Osteoblast (primary cell): ENCODE measurements around the gene DENND4A. TPM values are rescaled to one million over a fixed set of nuclear protein-coding genes. Genes with fewer than 3 reads are reported as not detected.

Experiments used
- DNase-seq: peaks from one replicate; pipeline ENCODE4 v3.0.0; 2011; ENCODE audit warnings: low spot score, mixed read lengths; ENCODE audit not compliant: insufficient read length; ENCODE audit errors: missing footprints
- H2AFZ ChIP-seq: 2 replicates; pipeline ENCODE4 v1.6.0; 2011; ENCODE audit warnings: mild to moderate bottlenecking, low read length
- H3K27ac ChIP-seq: 2 replicates; pipeline ENCODE4 v1.5.1; 2011; ENCODE audit warnings: mild to moderate bottlenecking, low read depth, low read length, moderate library complexity
- H3K27me3 ChIP-seq: 2 replicates; pipeline ENCODE4 v1.6.0; 2012; ENCODE audit warnings: mild to moderate bottlenecking, control low read depth, inconsistent platforms, low read length, moderate library complexity; ENCODE audit not compliant: insufficient read depth
- H3K36me3 ChIP-seq: 2 replicates; pipeline ENCODE4 v1.5.1; 2011; ENCODE audit warnings: mild to moderate bottlenecking, low read length, control low read depth, moderate library complexity; ENCODE audit not compliant: insufficient read depth
- H3K4me1 ChIP-seq: 2 replicates; pipeline ENCODE4 v1.5.1; 2011; ENCODE audit warnings: mild to moderate bottlenecking, low read length, control low read depth, moderate library complexity; ENCODE audit not compliant: insufficient read depth
- H3K4me2 ChIP-seq: 2 replicates; pipeline ENCODE4 v1.6.0; 2011; ENCODE audit warnings: mild to moderate bottlenecking, low read length; ENCODE audit not compliant: insufficient read depth
- H3K4me3 ChIP-seq: fragments of 200-600 bp; sonication (generic); 3 replicates; pipeline ENCODE4 v1.5.1; 2012; ENCODE audit warnings: mild to moderate bottlenecking, low read length, inconsistent platforms; ENCODE audit not compliant: insufficient read depth
- H3K79me2 ChIP-seq: 2 replicates; pipeline ENCODE4 v1.6.0; 2012; ENCODE audit warnings: mild to moderate bottlenecking, low read length, control low read depth, inconsistent platforms; ENCODE audit not compliant: insufficient read depth
- H3K9me3 ChIP-seq: 2 replicates; pipeline ENCODE4 v1.5.1; 2011; ENCODE audit warnings: low read depth, low read length, control low read depth
- H4K20me1 ChIP-seq: 2 replicates; pipeline ENCODE4 v1.6.0; 2012; ENCODE audit warnings: mild to moderate bottlenecking, low read length, control low read depth; ENCODE audit not compliant: insufficient read depth
- CTCF ChIP-seq: IDR thresholded peaks from 2 replicates; pipeline ENCODE4 v1.5.1; 2011; ENCODE audit warnings: mild to moderate bottlenecking, low read depth, low read length, moderate library complexity; ENCODE audit errors: extremely low read depth
- total RNA-seq: library from RNA; depleted of rRNA; stranded (reverse); fragments of >200 nt; gene quantifications from 2 replicates; pipeline ENCODE4 v1.2.3, GENCODE V29; 2012

DENND4A gene
- total RNA-seq, 1 donor, result 30.4 TPM

DNA sequence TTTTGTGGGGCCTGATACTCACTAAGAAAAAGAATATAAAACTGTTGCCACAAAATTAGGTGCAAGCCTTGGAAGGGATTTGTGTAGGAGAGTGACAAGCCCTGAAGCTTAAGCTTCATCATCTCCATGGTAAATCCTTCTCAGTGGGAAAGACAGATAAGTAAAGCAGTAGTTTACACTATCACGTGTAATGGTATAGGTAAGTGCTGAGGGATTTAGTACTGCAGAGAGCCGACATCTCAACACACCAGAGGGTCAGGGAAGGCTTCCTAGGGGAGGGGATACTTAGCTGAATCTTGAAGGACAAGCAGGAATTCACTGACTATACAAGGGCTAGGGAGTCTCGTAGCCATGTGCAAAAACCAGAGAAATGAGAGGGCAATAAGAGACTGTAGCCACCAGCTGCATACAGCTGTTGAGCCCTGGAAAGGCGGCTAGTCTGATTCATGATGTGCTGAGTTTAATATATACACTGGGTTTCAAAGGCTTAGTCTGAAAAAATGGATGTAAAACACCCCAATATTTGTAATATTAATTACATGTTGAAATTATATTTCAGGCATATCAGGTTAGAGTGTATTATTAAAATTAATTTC is 159.2 kb downstream of the DENND4A start:
- no peak for TF ChIP-seq CTCF
- Histone ChIP-seq H3K27ac (no peak overlapping the region), H3K4me1 (peaks cover 3% of the 10 kb centered on the region), H3K36me3 (no peaks in the 10 kb centered on the region), H3K27me3 (no peaks in the 10 kb centered on the region), H3K4me3 (no peak overlapping the region), H3K9me3 (no peaks in the 10 kb centered on the region), H4K20me1 (no peaks in the 10 kb centered on the region), H2AFZ (no peak overlapping the region), H3K79me2 (no peaks in the 10 kb centered on the region), H3K4me2 (no peak overlapping the region)
- DNase-seq, result no peak

- H3K36me3 ChIP-seq, result no peaks in the 10 kb centered on the region
- peaks cover 3% of the 10 kb centered on the region for H3K4me1 ChIP-seq
- no peaks in the 10 kb centered on the region for H3K79me2 ChIP-seq
- no peak for DNase-seq
- no peak overlapping the region for H3K27ac ChIP-seq
- H3K4me3 ChIP-seq, result no peak overlapping the region
- H3K4me2 ChIP-seq, result no peak overlapping the region
- no peaks in the 10 kb centered on the region for H3K27me3 ChIP-seq
- no peaks in the 10 kb centered on the region for H4K20me1 ChIP-seq
- no peak for TF ChIP-seq CTCF
- no peak overlapping the region for H2AFZ ChIP-seq
- no peaks in the 10 kb centered on the region for H3K9me3 ChIP-seq
These were observed 160.6 kb downstream of the DENND4A start for GRCh38 chr15:65631503-65631902.

DNA sequence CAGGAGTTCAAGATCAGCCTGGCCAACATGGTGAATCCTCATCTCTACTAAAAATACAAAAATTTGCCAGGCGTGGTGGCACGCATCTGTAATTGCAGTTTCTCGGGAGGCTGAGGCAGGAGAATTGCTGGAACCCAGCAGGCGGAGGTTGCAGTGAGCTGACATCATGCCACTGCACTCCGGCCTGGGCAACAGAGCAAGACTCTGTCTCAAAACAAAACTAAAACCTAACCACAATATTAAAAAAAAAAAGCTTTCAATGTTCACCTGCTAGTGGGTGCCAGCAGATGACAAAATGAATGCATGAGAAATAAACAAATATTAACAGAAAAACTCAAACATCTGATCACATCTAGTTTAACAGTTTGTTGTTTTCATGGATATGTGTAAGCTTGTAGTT is 161.3 kb downstream of the DENND4A start:
- Histone ChIP-seq H3K79me2 (no peaks in the 10 kb centered on the region), H4K20me1 (no peaks in the 10 kb centered on the region), H2AFZ (no peak overlapping the region), H3K4me2 (no peak overlapping the region), H3K27ac (no peak overlapping the region), H3K4me3 (no peak overlapping the region), H3K9me3 (no peaks in the 10 kb centered on the region), H3K27me3 (no peaks in the 10 kb centered on the region), H3K4me1 (peaks cover 3% of the 10 kb centered on the region), H3K36me3 (no peaks in the 10 kb centered on the region)
- DNase-seq, result no peak
- TF ChIP-seq CTCF, result no peak

- no peak overlapping the region for H3K4me2 ChIP-seq
- H3K4me3 ChIP-seq, result no peak overlapping the region
- no peak for TF ChIP-seq CTCF
- DNase-seq, result no peak
- no peak overlapping the region for H3K27ac ChIP-seq
- H3K9me3 ChIP-seq, result no peaks in the 10 kb centered on the region
- H3K27me3 ChIP-seq, result no peaks in the 10 kb centered on the region
- peaks cover 3% of the 10 kb centered on the region for H3K4me1 ChIP-seq
- no peaks in the 10 kb centered on the region for H4K20me1 ChIP-seq
- no peak overlapping the region for H2AFZ ChIP-seq
- H3K79me2 ChIP-seq, result no peaks in the 10 kb centered on the region
- peaks cover 6% of the 10 kb centered on the region for H3K36me3 ChIP-seq
These were observed 162.5 kb downstream of the DENND4A start for GRCh38 chr15:65629548-65629947.
